NCI-H146 treated with DMSO at 0.1 percent for 48 hours (cell line): ENCODE results near the gene EGR4.
A peak's percentile ranks its signal among the peaks of the same experiment; 100 is the strongest.
"Not testable (repeated sequence)": the region's sequence is repeated elsewhere in the genome, so short reads cannot be mapped to it uniquely, and the experiment has no call there.

Experiments used
- DNase-seq: peaks from one replicate; lab custom pipeline; 2025; ENCODE audit not compliant: unreplicated experiment; lab: John Stamatoyannopoulos, UW

EGR4 gene

DNA sequence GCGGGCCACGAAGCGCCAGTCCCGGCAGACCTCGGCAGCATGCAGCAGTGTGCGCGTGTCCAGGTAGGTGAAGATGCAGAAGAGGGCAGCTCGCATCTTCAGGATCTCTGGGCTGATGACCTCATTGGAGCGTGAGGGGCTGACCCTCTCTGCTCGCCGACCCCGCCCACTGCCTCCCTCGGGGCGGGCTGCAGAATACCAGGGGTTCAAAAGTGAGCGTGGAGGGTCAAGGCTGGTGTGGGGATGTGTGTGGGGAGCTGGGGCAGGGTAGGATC lies 29.1 kb downstream of the EGR4 start:
- DNase-seq = no peak

DNA sequence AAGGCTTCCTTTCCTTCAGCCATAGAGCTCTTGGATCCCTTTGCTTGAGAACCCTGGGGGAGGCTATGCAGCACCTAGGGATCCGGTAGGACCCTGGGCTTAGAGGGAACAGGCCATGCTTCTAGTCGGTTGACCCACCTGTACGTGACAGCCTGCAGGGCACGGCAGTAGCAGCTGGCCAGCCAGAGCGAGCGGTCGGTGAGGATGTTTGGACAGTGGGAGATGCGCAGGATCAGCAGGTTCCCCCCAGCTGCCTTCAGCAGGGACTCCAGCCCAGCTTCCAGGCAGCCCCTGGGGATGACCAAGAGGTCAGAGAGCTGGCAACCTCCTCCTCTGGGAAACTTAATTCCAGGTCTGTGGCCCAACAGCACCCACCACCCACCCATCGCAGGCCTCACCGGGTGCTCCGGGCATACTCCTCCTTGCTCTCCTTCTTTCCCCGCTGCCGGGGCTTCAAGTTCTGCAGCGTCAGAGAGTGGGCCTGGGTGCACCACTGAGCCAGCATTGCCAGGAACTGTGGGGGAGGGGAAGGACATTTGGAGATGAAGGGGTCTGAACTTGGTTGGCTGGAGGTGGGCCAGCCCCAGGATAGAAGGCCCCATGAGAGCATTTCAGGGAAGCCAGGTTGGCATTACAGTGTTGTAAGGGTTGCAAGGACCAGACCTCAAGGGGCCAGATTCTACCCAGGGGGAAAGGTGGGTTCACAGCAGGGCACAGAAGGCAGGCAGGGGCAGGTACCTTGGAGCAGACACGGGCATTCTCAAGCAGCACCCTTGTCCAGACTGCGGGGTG lies 29.6 kb downstream of the EGR4 start:
- DNase-seq = no peak

DNA sequence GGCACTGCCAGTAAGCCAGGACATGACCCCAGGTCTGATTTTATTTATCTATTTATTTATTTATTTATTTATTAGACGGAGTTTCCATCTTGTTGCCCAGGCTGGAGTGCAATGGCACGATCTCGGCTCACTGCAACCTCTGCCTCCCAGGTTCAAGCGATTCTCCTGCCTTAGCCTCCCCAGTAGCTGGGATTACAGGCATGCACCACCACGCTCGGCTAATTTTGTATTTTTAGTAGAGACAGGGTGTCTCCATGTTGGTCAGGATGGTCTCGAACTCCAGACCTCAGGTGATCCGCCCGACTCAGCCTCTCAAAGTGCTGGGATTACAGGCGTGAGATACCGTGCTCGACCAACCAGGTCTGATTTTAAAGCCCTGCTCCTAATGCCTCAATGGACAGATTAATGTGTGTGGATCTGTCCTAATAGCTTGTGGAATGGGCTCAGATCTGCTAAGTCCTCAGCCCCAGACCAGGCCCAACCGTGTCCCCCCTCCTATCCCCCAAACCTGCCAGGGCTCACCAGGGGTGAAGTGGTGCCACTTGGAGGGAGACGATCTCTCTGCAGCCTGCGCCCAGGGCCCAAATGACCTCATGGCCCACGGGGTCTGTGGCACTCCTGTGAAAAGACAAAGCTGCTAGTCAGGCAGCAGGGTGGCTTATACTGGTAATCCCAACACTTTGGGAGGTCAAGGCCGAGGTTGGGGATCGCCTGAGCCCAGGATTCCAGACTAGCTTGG lies 30.5 kb downstream of the EGR4 start:
- DNase-seq = not testable (repeated sequence)

DNA sequence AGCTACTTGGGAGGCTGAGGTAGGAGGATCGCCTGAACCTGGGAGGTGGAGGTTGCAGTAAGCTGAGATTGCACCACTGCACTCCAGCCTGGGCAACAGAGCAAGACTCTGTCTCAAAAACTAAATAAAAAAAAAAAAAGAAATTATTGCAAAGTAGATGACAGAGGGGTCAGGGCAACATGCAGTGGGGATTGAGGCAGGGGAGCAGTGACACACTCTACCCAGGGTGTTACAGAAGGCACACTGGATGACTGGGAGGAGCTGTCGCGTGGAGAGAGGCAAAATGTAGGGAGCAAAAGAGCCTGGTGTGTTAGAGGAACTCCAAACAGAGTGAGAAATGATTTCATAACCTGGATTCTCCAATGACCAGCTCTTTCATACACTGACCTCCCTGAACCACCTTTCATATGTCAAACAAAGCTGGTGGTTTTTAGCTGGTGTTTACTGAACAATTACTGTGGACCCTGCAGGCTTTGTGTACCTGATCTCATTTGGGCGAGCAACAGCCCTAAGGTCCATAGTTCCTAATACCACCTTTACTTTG lies 31.2 kb downstream of the EGR4 start:
- peak; percentile 14 for DNase-seq

DNA sequence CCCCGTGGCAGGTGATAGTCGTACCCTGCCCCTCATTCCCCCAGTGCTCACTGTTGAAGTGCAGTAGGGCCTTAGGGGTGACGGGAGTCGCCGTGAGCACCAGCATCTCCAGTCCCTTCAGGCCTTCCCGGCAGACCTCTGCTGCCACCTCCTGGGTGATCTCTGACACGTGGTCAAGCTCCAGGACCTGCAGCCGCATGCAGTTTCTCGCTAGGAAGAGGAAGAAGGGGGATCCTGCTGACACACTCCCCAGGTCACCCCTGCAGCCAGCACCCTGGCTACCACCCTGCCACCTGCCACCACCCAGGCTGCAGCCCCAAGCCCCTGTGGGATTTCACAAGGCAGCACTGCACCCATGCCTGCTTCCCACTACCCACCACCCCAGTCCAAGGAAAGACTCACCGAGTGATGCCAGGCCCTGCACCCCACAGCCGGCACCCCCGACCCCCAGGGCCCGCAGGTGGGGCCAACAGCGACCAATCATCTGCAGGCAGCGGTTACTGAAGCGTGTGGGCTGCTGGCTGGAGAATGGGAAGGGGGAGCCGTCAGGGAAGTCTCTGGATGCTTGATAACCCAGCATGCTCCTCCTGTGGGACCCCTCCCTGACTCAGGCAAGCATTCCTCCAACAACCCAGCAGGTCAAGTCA lies 32.9 kb downstream of the EGR4 start:
- DNase-seq = no peak

DNA sequence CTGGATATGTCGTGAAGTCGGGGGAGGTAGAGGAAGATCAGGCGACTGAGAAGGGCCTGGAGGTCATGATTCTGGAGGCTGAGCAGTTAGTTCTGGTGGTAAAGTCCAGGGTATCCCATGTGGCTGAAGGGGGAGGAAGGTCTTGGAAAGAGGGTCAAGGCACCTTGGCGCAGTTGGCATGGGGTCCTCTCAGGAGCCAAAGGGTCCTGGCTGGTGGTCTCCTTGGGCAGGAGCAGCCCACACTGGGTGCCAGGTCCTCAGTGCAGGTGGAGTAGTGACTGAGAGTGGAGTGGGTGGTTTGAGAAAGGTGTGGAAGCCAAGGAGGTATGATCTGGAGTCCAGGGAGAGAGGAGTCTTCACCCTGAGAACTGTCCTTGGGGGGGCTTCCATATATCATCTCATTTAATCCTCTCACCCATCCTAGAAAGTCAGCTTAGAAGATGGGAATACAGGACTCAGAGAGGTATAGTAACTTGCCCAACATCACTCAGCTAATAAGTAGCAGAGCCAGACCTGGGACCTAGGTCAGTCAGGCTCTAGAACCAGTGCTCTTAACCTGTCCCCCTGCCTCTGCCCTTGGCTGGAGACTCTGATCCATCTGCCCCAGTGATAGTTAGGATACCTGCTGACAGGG lies 33.5 kb downstream of the EGR4 start:
- DNase-seq = no peak

DNA sequence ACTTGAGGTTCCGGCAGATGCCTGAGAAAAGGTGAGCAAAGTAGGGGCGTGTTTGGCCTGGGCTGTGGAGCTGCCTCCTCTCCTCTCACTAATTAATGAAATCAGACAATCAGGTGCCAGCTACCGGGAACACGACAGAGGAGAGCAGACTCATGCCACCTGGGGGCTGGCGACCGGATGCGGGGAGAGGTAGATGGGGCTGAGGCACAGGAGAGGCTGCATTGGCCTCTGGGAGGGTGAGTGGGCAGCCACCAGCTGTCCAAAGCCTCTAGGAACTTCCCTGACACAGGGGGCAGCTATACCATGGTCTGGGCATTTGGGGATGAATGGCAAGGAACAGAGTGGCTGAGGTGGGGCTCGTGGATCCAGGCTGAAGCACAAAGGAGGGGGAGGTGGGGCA lies 34.1 kb downstream of the EGR4 start:
- DNase-seq = no peak

DNA sequence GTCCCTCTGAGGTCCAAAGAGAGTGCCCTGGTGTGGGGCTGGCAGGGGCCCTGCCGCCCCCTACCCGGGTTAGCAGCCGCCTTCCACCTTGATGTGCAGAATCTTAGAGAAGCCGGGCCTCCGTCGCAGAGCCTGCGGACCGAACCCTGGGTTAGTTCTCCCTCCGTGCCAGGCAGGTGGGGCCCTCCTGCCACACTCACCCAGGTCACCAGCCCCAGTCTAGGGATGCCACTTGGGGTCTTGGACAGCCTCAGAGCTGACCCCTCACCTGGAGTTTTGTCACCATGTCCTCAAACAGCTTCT lies 34.5 kb downstream of the EGR4 start:
- no peak for DNase-seq

DNA sequence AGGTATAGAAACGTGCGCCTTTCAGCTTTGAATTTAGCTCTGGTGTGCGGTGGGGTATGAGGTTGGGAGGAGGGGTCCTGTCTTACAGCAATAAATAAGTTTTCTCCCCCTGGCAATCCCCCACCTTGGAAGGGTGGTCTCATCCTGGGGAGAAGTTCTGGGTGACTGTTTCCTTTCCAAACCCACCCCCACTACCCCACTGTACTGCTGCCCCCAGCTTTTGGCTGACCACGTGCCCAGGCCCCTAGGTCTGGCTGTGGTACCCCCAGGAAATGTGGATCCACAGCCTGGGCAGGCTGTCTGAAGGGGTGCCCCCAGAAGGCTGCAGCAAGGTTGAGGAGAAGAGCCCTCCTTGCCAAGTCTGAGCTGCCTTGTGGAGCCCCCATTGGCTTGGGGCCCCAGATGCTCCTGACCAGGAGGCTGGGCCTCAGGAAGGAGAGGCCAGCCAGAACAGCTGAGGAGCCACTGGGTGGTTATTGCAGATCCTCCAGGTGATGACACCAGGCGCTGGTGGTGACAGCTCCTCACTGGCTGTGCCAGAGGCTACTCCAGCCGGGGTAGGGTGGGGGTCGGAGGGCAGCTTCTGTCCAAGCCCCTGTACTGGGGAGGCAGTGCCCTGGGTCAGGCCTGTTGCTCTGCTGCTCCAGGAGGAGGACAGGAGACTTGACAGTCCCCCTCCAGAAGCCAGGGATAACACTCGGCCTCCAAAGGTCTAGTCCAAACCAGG lies 35.0 kb downstream of the EGR4 start:
- DNase-seq = no peak

DNA sequence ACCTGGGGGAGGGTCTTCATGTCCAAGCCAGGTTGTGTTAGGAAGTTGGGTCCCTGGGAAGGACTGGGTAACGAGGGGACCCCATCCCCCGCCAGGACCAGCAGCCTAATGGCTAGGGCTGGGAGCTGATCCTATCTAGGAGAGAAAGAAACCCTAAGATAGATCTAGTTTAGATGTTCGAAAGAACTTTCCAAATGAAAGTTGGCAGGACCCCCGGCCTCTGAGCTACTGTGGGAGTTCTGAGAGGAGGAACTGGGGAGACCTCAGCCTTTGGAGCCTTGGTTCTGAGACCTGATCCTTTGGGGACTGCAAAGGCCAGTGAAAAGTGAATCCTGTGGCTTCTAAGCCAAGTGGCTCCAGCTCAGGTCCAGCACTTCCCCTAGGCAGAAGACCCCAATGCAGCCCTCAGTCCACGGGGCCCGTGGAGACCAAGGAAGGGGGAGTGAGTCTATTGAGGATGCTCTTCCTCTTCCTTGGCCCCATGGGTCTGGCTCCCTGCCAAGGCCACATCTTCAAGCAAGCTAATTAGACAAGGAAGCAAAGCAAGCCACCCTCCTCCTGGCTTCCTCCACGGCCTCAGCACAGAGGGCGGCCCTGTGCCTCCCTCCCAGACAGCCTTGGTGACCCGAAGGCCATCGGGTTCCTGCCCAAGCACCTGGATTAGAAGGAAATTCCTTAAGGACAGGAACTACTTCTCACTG lies 35.8 kb downstream of the EGR4 start:
- no peak for DNase-seq

DNA sequence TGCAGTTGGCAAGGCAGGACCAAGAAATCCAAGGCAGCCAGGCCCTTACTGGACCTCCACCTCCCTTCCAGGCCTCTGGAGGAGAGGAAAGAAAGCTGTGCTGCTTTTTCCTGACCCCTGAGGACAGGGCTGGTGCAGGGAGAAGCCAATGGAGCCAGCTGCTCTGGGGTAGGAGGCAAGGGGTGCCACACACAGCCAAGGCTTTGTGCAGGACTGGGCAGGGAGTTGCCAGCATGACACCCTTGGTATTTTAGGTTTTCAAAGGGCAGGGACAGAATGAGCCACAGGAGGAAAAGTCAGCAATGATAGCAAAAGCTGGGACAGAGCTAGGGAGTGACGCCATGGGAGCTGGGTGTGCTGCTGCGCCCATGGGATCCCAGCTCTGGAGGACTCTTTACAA lies 36.3 kb downstream of the EGR4 start:
- no peak for DNase-seq

DNA sequence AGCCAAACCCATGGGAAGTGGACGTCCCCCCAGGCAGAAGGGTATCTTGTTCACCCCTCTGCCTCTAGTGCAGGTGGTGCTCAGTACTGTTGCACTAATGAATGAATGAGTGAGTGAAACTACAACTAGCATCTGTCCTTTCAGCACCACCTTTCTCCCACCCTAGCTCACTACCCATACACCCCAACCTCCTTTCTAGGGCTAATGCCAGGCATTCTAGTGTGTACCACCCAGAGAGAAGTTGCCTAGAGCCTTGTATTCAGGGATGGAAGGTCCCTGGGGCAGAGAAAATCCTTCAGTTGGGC lies 36.8 kb downstream of the EGR4 start:
- DNase-seq = no peak

DNA sequence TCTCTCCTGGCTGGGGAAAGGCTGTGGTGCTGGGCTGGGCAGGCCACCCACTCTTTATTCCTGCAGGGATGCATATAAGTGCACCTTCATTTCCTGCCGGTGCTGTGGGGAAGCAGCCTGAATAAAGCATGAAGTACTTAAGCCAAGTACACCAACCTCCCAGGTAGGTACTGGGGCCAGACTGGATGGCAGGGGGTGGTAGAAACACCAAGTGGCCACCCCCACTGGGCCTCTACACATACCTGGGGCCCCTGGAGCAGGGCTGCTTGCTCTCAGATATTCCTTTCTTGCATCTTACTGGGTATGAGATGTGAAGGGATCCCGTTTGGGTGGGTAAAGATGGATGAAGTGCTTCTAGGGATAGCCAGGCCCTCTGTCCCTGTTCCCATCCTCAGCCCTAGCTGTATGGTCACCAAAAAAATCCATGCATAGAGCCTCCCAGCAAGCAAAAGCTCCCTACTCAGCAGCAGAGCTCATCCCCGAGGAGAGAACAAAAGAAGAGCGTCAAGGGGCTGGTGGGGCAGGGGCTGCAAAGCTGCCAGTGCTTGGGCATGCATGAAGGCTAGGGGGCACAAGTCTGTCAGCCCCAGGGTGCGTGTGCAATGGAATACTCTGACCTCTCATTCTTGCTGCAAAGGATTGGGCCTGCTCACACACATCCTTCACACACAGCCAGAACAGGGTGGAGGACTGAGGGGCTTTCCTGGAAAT lies 37.3 kb downstream of the EGR4 start:
- no peak for DNase-seq

DNA sequence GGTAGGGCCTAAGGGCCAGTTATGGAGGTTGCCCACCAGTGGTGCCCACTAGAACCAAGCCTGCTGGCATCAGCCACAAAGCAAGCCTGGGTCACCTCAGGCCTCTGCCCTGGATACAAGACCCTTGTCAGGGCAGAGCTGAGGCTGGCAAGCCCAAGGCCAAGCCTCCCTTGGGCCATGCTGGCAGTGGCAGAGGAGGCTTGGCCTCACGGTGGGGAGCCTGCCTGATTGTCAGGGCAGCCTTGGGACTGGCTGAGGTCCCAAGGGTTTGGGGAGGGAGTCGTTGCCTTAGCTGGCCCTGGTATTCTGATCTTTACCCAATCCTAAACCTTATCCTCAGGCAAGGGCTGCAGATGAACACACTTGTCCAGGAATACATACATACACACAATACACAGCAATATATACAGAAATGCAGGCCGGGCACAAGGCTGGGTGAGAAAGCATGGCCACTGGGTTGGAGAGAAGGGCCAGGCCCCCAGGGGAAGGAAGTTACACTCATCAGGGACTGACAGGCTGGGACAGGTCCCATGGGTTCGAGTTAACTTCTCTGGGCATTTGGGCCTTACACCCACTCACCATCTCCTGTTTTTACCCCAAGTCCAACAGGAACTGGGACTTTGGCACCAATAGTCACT lies 38.2 kb downstream of the EGR4 start:
- DNase-seq = no peak

DNA sequence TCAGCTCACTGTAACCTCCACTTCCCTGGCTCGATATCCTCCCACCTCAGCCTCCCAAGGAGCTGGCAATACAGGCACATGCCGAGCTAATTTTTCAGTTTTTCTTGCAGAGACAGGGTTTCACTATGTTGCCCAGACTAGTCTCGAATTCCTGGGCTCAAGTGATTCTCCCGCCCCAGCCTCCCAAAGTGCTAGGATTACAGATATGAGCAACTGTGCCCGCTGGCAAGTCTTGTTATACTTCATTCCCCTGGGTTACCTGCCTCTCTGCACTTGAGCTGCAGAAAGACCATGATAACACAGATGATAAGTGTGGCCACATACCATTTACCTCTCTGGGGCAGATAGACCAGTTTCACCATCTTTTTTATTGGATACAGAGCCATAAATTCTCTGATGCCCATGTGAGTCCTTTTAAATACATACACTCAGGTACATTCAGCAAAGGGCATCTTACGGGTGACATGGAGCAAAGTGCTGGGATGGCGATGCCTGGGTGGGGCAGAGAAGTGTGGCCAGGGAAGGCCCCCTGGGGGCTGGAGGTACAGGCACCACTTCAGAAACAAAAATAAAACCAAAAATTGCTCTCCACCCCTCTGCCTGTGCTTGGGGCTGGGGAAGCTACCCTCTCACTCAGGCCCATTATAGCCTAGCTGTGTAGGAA lies 38.9 kb downstream of the EGR4 start:
- DNase-seq = no peak

DNA sequence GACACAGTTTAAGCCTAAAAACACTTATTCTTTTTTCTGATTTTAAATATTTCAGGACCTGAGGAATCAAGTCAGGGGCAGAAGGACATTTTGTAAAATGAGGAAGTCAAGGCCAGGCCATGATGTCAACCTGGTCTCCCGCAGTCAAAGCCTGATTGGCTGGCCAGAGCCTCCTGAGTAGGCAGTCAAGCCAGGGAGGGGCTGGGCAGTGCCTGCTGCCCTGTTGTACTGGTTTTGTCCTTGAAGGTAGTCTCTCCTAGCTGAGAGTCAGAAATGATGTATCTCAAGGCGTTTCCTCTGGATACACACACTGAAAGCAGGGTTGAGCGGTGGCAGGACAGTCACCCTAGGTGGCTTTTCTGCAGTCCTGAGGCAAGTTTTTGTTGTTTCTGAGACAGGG lies 39.4 kb downstream of the EGR4 start:
- no peak for DNase-seq

DNA sequence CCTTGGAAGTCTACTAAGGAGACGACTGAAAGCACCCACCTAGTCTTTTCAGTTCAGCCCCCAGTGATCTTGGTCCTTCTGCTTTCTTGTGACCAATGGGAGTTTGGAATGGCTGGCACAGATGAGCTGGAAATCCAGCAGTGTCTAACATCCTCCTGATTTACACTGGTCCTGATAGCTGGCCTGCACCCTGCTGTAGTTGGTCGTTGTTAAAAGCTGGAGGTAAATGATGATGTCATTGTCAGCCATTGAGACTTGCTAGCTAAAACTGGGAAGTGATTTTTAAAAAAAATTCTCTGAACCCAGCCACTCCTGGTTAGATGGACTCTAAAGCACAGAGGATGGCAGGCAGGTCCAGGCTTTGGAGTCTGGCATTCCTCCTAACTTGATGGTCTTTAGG lies 39.9 kb downstream of the EGR4 start:
- DNase-seq = no peak

DNA sequence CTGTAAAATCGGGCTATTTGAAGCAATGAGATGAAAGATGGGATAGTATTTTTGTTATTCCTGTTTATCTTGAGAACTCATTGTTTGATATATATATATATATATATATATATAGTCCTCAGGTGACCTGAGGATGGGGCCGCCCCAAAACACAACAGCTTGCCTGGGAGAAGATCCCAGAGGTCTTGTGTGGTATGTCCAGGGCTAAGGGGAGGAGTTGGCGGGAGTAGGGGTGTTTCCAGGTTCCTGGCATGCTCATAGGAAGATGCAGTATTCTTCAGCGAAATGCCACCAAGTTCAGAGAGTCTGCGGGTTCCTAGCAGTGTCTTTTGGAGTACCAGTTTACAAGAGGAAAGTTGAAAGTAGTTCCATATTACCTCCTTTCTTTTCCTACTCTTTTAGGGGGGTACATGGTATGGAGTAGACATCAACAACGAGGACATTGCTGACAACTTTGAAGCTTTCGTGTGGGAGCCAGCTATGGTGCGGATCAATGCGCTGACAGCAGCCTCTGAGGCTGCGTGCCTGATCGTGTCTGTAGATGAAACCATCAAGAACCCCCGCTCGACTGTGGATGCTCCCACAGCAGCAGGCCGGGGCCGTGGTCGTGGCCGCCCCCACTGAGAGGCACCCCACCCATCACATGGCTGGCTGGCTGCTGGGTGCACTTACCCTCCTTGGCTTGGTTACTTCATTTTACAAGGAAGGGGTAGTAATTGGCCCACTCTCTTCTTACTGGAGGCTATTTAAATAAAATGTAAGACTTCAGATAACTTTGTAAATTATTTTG lies 40.9 kb downstream of the EGR4 start:
- no peak for DNase-seq
